Skeletal muscle satellite cell (primary cell): ENCODE results near the gene GOLGA6L2.
"Not testable (repeated sequence)": the region's sequence is repeated elsewhere in the genome, so short reads cannot be mapped to it uniquely, and the experiment has no call there.

Experiments
- H3K27me3 ChIP-seq: 2 replicates; pipeline ENCODE4 v1.7.0; 2013; ENCODE audit warnings: low read length; ENCODE audit not compliant: control insufficient read depth, insufficient read depth
- H3K36me3 ChIP-seq: 2 replicates; pipeline ENCODE4 v1.7.0; 2013; ENCODE audit warnings: mild to moderate bottlenecking, control low read depth, low read length; ENCODE audit not compliant: insufficient read depth
- H3K4me1 ChIP-seq: 2 replicates; pipeline ENCODE4 v1.7.0; 2013; ENCODE audit warnings: low read length; ENCODE audit not compliant: control insufficient read depth, insufficient read depth
- H3K4me2 ChIP-seq: 2 replicates; pipeline ENCODE4 v1.7.0; 2013; ENCODE audit warnings: mild to moderate bottlenecking, low read length
- H3K4me3 ChIP-seq: 2 replicates; pipeline ENCODE4 v1.7.0; 2013; ENCODE audit warnings: low read length
- H3K9ac ChIP-seq: 2 replicates; pipeline ENCODE4 v1.7.0; 2013; ENCODE audit warnings: mild to moderate bottlenecking, low read depth, low read length, moderate library complexity
- H3K9me3 ChIP-seq: replicated peaks from 2 replicates; pipeline ENCODE4 v1.7.0; 2013; ENCODE audit warnings: mild to moderate bottlenecking, control low read depth, low read length

GOLGA6L2 gene

DNA sequence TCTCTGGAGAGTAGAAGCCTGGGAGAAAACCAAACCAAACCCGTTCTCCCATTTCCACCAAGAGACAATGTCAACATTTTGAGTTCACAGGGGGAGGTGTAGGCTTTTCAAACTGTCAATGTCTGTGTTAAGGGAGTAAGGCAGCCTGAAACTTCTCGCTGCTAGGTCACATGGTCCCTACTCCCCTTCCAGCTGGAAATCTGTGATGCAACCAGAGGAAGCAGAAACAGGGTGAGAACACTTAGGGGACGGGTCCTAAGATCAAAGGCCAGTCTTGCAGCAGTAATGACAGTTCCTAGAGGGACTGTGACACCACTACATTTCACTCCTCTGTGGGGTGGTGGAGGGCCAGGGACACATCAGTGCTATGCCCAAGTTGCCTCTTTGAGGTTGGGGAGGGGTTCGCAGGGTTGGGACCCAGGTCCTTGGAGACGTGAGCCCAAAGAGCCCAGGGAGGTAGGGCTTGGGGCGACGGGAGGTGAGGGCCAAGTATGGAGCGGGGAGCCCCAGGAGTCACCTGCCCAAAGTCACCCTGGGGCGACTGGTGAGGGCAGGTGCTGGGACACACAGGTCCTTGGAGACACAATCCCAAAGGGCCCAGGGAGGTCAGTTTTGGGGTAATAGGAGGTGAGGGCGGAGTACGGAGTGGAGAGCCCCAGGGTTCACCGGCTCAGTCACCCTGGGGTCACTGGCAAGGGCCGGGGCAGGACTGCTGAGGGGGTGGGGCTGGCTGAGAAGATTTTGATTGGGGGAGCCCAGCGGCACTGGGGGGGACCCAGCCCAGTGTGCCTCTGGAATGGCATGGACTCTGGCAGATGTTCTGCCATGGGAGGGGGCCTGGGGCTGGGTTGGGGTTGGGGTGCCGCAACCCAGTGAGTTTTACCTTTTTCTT, 582 bp downstream of the GOLGA6L2 start:
- Histone ChIP-seq H3K27me3 (no peaks in the 10 kb centered on the region), H3K9me3 (no peaks in the 10 kb centered on the region), H3K9ac (no peak overlapping the region), H3K4me1 (no peaks in the 10 kb centered on the region), H3K36me3 (no peaks in the 10 kb centered on the region), H3K4me2 (no peak overlapping the region), H3K4me3 (no peak overlapping the region)

DNA sequence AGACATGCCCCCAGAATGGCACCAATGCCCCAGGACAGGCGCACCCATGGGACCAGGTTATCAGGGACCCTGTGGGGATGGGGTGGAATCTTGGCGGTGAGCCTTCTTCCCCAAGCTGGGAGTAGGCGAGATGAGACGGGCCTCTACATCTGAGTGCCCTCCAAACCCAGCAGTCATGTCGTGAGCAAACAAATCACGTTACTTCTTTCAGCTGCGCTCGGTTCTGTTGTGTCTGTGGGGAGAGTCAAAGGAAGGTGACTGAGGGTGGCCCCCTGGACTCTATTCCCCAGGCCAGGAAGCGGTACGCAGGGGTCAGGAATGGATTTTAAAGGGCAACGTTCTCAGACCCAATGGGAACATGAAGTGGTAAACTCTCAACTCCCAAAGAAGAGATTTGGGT, 2.8 kb downstream of the GOLGA6L2 start:
- Histone ChIP-seq H3K4me1 (no peaks in the 10 kb centered on the region), H3K36me3 (no peaks in the 10 kb centered on the region), H3K4me3 (no peak overlapping the region), H3K9ac (no peak overlapping the region), H3K27me3 (no peaks in the 10 kb centered on the region), H3K9me3 (no peaks in the 10 kb centered on the region), H3K4me2 (no peak overlapping the region)

GRCh38 chr15:23441204-23441603, 5.8 kb downstream of the GOLGA6L2 start:
- H3K4me3 ChIP-seq, result no peak overlapping the region
- H3K4me1 ChIP-seq, result no peaks in the 10 kb centered on the region
- H3K9me3 ChIP-seq, result no peaks in the 10 kb centered on the region
- H3K27me3 ChIP-seq, result no peaks in the 10 kb centered on the region
- no peak overlapping the region for H3K4me2 ChIP-seq
- no peaks in the 10 kb centered on the region for H3K36me3 ChIP-seq
- H3K9ac ChIP-seq, result no peak overlapping the region

DNA sequence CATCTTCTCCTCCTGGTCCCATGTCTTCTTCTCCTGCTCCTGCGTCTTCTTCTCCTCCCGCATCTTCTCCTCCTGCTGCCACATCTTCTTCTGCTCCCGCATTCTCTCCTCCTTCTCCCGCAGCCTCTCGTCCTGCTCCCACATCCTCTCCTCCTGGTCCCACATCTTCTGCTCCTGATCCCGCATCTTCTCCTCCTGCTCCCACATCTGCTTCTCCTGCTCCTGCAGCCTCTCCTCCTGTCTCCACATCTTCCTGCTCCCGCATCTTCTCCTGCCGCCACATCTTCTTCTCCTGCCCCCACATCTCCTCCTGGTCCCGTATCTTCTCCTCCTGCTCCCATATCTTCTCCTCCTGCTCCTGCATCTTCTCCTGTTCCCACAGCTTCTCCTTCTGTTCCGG, 6.4 kb downstream of the GOLGA6L2 start:
- Histone ChIP-seq H3K4me1 (no peaks in the 10 kb centered on the region), H3K4me3 (no peak overlapping the region), H3K9ac (no peak overlapping the region), H3K4me2 (no peak overlapping the region), H3K36me3 (no peaks in the 10 kb centered on the region), H3K9me3 (no peaks in the 10 kb centered on the region), H3K27me3 (no peaks in the 10 kb centered on the region)

DNA sequence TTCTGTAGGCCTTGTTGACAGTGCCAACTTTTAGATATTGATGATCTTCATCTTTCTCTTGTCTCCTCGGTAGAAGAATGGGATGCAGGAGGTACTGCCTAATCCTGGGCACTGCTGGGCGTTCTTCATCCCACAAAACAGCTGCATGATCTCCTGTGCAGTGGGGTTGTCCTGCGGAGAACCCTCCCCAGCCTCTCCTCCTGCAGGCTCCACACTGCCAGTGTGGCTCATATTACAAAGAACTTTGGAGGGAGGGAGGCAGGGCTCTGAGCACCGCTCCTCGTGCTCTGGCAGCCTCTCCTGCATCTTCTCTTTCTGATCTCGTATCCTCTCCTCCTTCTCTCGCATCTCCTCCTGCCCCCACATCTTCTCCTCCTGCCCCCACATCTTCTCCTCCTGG, 7.5 kb downstream of the GOLGA6L2 start:
- Histone ChIP-seq H3K4me3 (no peak overlapping the region), H3K9ac (no peak overlapping the region), H3K27me3 (no peaks in the 10 kb centered on the region), H3K4me2 (no peak overlapping the region), H3K9me3 (no peaks in the 10 kb centered on the region), H3K36me3 (no peaks in the 10 kb centered on the region), H3K4me1 (no peaks in the 10 kb centered on the region)

DNA sequence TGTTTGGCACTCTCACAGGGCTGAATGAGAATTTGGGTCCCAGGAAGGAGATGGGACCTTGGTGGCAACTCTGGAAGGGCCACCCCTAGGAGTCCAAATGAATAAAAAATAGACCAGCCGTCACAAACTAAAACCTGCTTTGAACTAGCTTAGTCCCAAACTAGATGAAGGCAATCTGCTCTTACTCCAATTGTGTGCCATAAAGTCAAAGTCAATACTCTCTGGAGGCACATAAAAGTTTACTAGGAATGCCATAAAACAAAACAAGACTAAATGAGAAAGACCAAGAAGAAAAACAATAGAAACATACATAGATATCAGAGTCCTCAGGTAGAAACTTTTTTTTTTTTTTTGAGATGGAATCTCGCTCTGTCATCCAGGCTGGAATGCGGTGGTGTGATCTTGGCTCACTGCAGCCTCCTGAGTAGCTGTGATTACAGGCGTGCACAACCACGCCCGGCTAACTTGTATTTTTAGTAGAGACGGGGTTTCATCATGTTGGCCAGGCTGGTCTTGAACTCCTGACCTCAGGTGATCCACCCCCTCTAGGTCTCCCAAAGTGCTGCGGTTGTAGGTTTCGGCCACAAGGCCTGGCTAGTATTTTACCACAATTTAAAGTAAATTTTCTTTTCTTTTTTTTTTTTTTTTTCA, 8.1 kb downstream of the GOLGA6L2 start:
- no peak overlapping the region for H3K4me2 ChIP-seq
- H3K9me3 ChIP-seq, result no peaks in the 10 kb centered on the region
- no peak overlapping the region for H3K9ac ChIP-seq
- H3K4me3 ChIP-seq, result no peak overlapping the region
- no peaks in the 10 kb centered on the region for H3K36me3 ChIP-seq
- no peaks in the 10 kb centered on the region for H3K4me1 ChIP-seq
- no peaks in the 10 kb centered on the region for H3K27me3 ChIP-seq

- H3K9me3 ChIP-seq, result no peaks in the 10 kb centered on the region
- no peak overlapping the region for H3K9ac ChIP-seq
- H3K4me3 ChIP-seq, result no peak overlapping the region
- no peaks in the 10 kb centered on the region for H3K27me3 ChIP-seq
- H3K4me1 ChIP-seq, result no peaks in the 10 kb centered on the region
- no peaks in the 10 kb centered on the region for H3K36me3 ChIP-seq
- H3K4me2 ChIP-seq, result no peak overlapping the region
Measured at GRCh38 chr15:23437673-23438072, 9.4 kb downstream of the GOLGA6L2 start.

DNA sequence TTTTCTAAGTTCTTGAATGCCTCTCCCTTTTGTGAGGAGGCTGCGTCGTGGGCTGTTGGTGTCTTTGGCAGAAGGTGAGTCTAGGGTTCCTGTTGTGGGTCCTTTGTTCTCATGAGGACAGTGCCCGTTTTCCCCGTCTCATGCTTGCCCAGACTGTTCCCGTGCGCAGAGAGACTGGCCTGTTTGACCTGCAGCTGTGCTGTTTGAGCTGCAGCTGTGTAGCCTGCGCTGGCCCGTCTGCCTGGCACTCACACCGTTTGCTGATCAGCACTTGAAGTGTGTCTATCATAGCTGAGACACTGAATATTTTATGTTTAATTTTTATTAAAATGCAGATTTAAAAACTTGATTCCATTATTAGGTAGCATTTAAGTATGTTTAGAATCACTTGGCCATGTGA, 9.9 kb downstream of the GOLGA6L2 start:
- no peaks in the 10 kb centered on the region for H3K4me1 ChIP-seq
- no peak overlapping the region for H3K4me2 ChIP-seq
- H3K36me3 ChIP-seq, result no peaks in the 10 kb centered on the region
- no peaks in the 10 kb centered on the region for H3K9me3 ChIP-seq
- no peak overlapping the region for H3K9ac ChIP-seq
- no peaks in the 10 kb centered on the region for H3K27me3 ChIP-seq
- no peak overlapping the region for H3K4me3 ChIP-seq

- H3K9me3 ChIP-seq, result no peaks in the 10 kb centered on the region
- H3K4me3 ChIP-seq, result no peak overlapping the region
- H3K4me1 ChIP-seq, result no peaks in the 10 kb centered on the region
- H3K9ac ChIP-seq, result no peak overlapping the region
- no peaks in the 10 kb centered on the region for H3K36me3 ChIP-seq
- H3K27me3 ChIP-seq, result no peaks in the 10 kb centered on the region
- H3K4me2 ChIP-seq, result no peak overlapping the region
Measured at GRCh38 chr15:23436421-23436820, 10.6 kb downstream of the GOLGA6L2 start.

DNA sequence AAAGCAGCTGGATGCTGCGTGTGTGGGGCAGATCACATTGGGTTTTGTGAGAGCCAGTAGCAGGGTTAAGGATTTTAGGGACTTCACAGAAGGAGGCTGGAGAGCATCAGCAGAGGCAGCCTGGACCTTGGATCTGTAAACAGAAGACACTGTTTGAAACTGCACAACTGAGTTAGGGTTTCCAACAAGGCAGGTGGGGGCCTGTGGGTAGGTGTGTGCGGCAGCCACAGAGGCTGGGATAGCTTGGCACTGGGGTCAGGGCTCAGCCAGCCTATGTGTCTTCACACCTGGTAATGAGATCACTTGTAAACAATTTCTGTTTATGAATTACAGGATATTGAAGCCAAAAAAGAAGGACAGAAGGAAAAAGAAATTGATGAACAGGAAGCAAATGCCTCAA, 12.3 kb downstream of the GOLGA6L2 start:
- not testable (repeated sequence) for H3K4me1 ChIP-seq, H3K27me3 ChIP-seq, H3K36me3 ChIP-seq, H3K9ac ChIP-seq, H3K9me3 ChIP-seq, H3K4me2 ChIP-seq, H3K4me3 ChIP-seq

DNA sequence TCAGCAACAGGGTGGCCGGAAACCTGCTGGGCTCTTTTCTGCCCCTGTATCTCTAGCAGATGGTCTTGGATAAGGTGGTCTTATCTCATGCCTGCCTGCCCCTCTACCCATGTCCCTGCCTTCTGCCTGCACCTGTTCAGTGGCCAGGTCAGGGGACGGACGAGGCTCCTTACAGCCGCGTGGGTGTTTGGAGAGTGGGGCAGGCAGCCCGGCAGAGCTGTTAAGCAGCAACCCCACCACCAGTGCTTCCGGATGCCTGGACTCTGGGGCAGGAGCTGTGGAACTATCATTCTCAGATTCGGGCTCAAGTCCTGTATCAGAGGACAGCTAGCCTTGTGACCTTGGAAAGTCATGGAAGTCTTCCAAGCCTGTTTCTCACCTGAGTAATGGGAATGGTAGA, 21.7 kb downstream of the GOLGA6L2 start:
- not testable (repeated sequence) for H3K36me3 ChIP-seq, H3K4me3 ChIP-seq, H3K9me3 ChIP-seq, H3K4me2 ChIP-seq, H3K27me3 ChIP-seq, H3K4me1 ChIP-seq, H3K9ac ChIP-seq
